Measurements from ENCODE around the gene SPTBN4.
A peak's percentile ranks its signal among the peaks of the same experiment; 100 is the strongest.
"Not testable (repeated sequence)": the region's sequence is repeated elsewhere in the genome, so short reads cannot be mapped to it uniquely, and the experiment has no call there.

SPTBN4 gene

DNA sequence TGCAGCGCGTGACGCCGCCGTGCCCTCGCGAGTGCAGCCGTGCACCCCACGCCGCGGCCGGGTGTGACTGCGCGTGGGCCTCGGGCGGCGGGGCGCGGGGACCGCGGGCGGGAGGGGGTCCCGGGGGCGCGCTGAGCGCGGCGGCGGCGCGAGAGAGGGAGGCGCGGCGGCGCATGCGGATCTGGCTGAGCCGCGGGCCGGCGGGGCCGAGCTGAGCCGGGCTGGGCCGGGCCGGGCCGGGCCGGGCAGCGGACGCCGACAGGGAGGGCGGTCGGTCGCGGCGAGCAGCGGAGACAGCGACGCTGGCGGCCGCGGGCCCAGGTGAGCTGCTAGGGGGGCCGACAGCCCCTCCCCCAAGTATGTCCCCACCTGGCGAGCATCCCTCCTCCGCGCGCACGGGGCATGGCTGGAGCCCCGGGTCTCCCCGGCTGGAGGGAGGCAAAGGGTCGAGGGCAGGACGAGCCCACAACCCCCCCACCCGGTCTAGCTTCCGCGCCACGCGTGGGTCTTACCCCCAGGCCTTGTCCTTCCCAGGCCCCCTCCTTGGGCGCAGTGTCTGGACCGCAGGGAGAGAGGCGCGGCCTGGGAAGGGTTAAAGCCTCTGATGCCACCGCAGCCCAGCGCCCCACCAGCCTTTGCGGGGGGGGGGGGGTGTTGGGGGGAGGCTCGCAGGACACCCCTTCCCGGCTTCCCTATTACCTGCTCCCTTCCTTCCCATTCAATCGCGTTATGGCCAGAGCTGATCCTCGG, at the start of gene SPTBN4:
SPTBN4 (plus strand) TSS at position 17 of the 750 bp plus-strand sequence. CDS start 5,621 bp downstream, outside the sequence.
- DNase-seq: no peak

DNA sequence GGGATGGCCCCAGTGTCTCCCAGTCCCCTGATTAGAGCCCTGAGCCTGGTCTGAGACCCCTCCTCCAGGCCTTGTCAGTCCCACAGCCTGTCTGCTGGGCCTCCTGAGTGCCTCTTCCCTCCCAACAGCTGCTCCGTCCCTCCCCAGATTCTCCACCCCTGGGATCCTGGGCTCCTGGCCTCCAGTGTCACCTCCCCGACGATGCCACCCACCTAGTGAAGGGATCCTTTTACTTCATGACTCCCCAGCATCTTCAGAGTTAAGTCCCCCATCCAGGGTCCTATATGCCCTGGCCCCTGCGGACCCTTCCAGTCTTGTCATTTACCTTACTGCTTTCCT, 49.2 kb upstream of the SPTBN4 start:
- DNase-seq: no peak

DNA sequence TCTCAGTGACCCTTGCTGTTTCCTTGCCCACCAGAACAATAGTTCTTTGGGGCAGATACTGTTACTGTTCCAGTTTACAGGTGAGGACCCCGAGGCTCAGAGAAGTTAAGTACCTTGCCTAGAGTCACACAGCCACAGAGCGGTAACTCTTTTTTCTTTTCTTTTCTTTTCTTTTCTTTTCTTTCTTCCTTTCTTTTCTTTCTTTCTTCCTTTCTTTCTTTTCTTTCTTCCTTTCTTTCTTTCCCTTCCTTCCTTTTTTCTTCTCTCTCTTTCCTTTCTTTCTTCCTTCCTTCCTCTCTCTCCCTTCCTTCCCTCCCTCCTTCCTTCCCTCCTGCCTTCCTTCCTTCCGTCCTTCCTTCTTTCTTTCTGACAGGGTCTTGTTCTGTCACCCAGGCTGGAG, 48.8 kb upstream of the SPTBN4 start:
- DNase-seq: no peak

DNA sequence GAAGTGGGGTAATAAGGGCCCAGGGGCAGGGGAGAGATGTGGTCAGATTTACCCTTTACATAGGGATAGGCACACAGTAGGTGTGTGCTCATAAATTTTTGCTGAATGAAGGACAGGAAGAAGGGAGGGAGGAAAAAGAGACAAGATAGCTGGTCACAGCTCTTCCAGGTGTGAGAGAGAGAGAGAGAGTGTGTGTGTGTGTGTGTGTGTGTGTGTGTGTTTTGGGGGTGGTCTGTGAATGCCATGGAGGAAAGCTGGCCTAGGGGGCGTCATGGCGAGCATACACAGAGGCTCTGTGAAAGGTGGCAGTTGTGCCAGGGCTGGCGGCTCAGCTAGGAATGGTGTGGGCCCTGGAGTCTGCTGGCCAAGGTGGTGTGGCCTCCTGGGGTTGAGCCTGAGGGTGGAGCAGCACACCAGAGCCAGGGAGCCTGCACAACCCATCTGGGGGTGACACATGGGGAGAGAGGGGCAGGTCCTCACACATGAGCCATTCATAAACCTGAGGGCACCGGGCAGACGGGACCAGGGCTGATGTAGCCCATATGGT, 47.7 kb upstream of the SPTBN4 start:
- no peak for DNase-seq

DNA sequence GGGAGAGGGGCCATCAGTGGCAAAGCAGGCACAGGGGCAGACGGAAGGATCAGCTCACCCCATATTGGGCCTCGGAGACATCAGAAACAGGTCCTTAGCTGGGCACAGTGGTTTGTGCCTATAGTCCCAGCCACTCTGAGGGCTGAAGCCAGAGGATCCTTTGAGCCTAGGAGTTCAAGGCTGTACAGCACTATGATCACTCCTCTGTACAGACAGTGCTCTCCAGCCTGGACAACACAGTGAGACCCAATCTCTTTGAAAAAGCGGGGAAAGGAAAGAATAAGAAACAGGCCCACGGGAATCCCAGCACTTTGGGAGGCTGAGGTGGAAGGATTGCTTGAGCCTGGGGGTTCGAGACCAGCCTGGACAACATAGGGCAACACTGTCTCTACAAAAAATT, 47.0 kb upstream of the SPTBN4 start:
- DNase-seq: no peak

DNA sequence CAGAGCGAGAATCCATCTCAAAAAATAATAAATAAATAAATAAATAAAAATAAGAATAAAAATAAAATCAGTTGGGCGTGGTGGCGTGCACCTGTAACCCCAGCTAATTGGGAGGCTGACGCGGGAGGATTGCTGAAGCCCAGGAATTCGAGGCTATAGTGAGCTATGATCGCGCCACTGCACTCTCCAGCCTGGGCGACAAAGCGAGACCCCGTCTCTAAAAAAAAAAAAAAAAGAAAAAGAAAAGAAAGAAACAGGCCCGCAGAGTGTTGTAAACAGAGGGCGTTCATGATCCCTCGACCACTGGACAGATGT, 46.4 kb upstream of the SPTBN4 start:
- DNase-seq: no peak

DNA sequence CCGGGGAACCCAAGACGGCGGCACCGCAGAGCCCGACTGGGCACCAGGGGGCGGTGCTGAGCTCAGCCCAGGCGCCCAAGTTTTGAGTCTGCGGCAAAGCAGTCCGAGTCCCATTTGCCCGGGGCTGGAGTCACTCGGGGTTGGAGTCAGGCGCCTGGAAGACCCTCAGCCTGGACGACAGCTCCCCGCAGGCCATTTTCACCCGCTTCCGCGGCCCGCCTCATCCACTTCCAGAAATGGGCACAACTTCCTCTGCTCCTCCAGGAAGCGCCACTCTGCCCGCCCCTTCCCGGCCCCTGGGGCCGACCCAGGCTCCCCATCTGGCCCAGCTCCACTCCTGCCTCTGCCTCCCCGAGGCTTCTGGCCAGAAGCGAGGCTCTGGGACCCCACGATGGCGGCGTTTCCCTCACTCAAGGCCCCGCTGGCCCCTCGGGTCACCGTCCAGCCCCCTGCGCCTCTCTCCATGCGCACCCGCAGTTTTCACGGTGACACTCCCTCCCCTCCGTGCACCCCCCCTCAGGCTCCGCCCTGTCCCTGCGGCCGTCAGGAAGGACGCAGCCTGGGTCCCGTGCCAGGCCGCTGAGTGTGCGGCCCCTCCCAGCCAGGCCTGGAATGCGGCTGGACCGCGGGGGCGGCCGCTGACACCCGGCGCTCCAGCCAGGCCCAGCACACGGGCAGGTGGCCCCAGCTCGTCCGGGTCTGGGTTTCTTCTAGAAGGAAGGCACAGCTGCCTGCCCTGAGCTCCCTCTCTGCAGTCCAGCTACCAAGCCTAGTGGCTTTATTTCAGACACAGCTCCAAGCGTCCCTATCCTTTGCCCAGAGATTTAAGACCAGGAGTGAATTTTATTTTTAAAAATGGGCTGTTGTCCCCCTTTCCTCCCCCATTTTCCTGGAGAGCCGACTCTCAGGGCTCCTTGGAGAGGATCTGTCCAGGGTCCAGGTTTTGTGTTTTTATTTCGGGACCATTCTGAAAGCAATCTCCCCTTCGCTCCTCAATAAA, 45.7 kb upstream of the SPTBN4 start:
- peak; percentile 88 for DNase-seq

- peak; percentile 54 for DNase-seq
Observed at GRCh38 chr19:40421993-40422747, 44.6 kb upstream of the SPTBN4 start.

DNA sequence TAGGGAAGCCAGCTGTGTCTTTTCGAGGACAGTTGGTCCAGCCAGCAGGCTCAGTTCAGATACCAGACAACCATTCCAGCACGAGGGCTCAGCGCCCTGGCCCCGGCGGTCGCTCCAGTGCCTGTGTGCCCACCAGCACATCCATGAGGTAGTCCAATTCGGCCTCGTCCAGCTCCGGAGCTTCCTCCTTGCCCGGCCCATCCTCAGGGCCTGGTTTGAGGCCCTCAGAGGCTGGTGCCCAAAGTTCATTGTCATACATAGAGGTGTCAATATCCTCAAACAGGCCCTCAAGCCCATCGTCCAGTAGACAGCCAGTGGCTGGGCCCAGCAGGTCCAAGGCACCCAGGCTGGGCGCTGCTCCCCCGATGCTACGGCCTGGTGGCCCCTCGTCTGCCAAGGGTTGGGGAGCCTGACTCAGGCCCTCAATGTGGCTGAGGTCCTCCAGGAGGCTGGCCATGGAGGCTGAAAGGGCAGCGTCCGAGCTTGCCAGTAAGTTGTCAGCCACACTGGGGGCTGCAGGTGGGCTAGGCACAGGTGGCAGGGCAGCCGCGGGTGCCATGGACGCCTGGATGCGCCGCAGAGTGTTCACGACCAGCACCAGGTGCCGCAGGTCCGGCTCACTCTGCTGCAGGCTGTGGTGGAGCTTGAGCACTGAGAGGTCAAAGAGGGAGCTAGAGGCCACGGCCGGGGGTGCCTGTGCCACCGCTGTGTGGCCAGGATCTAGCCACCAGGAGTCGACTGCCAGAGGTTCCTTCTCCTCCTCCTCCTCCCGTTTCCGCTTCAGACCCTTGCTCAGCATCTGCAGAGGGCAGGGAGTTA, 43.8 kb upstream of the SPTBN4 start:
- no peak for DNase-seq

GRCh38 chr19:40423938-40424337, 42.9 kb upstream of the SPTBN4 start:
- no peak for DNase-seq

GRCh38 chr19:40424637-40425449, 42.0 kb upstream of the SPTBN4 start:
- no peak for DNase-seq

DNA sequence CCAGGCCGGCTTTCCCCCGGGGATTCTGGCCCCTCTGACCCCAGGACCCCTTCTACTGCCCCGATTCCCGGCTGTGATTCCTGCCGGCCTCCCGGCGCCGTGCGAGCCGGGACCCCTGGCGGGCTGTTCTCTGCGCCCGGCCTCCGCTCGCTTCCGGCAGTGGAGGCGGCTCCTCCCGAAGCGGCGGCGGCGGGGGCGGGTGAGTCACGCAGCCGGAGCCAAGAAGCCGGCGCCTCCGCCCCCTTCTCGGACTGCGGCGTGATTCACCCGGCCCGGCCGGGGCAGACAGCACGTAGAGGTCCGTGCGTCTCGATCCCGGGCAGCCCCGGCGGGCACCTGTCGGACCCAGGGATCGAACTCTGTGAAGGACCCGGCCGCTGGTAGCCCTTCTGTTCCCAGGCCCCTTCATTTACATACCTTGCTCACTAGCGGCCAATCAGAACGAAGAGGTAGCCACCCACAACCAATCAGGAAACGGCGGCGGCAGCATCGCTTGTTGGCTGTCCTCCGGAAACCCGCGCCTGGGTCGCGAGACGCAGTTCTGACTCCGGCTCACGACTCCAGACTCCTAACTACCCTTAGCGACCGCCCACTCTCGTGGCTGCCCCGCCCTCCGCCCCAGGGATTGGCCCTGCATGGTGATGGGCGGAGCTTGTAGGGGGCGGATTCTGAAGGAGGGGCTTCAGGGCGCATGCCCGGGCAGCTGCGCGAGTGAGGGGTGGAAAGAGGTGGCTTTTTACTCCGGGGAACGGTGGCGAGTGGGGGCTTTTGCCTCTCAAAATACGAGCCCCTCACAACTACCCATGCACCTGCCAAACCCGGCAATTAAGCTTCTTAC, 41.1 kb upstream of the SPTBN4 start, which contains the start of gene SERTAD1:
SERTAD1 (minus strand) TSS at position 543 of the 838 bp plus-strand sequence. CDS start 2,446 bp downstream, outside the sequence.
- DNase-seq: peak; percentile 100

- not testable (repeated sequence) for DNase-seq
Observed at GRCh38 chr19:40428197-40428596, 38.6 kb upstream of the SPTBN4 start.

GRCh38 chr19:40430242-40430641, 36.6 kb upstream of the SPTBN4 start:
- not testable (repeated sequence) for DNase-seq

- DNase-seq: no peak
Observed at GRCh38 chr19:40431698-40432097, 35.1 kb upstream of the SPTBN4 start.

GRCh38 chr19:40432760-40433159, 34.0 kb upstream of the SPTBN4 start:
- DNase-seq: not testable (repeated sequence)

DNA sequence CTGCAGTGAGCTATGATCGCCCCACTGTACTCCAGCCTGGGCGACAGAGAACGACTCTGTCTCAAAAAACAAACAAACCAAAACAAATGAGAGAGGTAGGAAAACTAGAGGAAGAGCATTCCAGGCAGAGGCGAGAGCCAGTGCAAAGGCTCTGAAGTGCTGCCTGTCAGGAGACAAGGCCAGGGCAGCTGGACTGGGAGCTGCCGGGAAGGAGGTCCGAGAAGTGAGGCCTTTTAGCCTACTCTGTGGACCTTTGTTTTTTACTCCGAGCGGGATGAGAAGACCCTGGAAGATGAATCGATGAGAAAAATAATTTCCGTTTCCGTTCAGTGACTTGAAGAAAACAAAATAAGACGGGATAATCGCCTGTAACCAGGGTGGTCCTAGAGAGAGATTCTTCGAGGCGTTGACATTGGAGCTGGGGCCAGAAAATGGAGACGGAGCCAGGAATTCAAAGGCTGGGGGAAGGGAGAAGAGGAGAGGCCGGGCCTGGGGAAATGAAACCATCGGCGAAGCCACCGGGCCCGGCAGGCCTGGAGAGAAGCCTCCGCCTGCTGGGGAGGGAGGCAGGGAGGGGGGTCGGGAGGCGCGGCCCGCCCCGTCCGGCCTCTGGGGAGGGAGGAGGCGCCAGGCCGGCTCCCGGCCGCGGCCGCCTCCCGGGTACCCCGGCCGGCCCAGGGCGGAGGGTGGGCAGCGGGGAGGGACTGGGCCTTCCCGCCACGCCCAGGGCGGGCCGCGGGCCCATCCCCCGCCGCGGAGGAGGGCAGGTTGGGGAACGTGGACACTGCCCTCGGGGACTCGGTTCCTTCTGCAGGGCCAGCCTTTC, 33.2 kb upstream of the SPTBN4 start:
- peak; percentile 90 for DNase-seq

DNA sequence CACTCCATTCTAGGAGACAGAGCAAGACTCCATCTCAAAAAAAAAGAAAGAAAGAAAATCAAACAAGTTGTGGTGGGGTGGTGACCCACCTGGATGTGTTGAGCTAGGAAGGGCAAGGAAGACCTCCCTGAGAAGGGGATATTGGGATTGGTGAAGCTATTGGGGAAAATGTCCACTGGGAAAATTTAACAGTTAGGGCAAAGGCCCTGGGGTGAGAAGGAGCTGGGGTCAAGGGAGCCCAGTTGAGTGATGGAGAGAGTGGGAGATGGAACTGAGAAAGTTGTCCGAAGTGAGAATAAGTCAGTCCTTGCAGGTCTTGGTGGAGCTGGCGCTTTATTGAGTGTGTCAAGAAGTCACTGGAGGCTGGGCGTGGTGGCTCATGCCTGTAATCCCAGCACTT, 28.5 kb upstream of the SPTBN4 start:
- no peak for DNase-seq

GRCh38 chr19:40441719-40442253, 25.0 kb upstream of the SPTBN4 start:
- no peak for DNase-seq

Measured in hematopoietic multipotent progenitor cell treated with erythropoietin and hydrocortisone succinate and interleukin-3 and kit ligand, for 6 days (in vitro differentiated cells).